GM19240 (cell line): ENCODE measurements around the gene MTM1.
A peak's percentile ranks its signal among the peaks of the same experiment; 100 is the strongest.

Source experiments
- DNase-seq: peaks from one replicate; pipeline ENCODE4 v3.0.0; 2011; ENCODE audit warnings: low spot score; ENCODE audit not compliant: insufficient read length

MTM1 gene

GRCh38 chrX:150663073-150663472 lies 94.7 kb downstream of the MTM1 start:
- no peak for DNase-seq

- no peak for DNase-seq
Measured at GRCh38 chrX:150664290-150664689, 95.9 kb downstream of the MTM1 start.

GRCh38 chrX:150676221-150676620 lies 107.8 kb downstream of the MTM1 start:
- DNase-seq = no peak

GRCh38 chrX:150680974-150681373 lies 112.6 kb downstream of the MTM1 start:
- DNase-seq = no peak

- no peak for DNase-seq
Measured at GRCh38 chrX:150683112-150683511, 114.7 kb downstream of the MTM1 start.

GRCh38 chrX:150683536-150684146 lies 115.2 kb downstream of the MTM1 start:
- no peak for DNase-seq

- DNase-seq = no peak
Measured at GRCh38 chrX:150688911-150689451, 120.6 kb downstream of the MTM1 start.

- no peak for DNase-seq
Measured at GRCh38 chrX:150690126-150690525, 121.7 kb downstream of the MTM1 start.

GRCh38 chrX:150692296-150692695 lies 123.9 kb downstream of the MTM1 start:
- no peak for DNase-seq

- no peak for DNase-seq
Measured at GRCh38 chrX:150692831-150693724, 124.7 kb downstream of the MTM1 start, which contains the start of gene MTMR1. TSS of gene MTMR1 (plus strand) at chrX:150693396. CDS start at chrX:150693531, 135 bp downstream.

GRCh38 chrX:150693725-150694574 lies 125.5 kb downstream of the MTM1 start:
- DNase-seq = peak; percentile 80

GRCh38 chrX:150694738-150695410 lies 126.5 kb downstream of the MTM1 start:
- no peak for DNase-seq

GRCh38 chrX:150696331-150696730 lies 127.9 kb downstream of the MTM1 start:
- no peak for DNase-seq

GRCh38 chrX:150696866-150697265 lies 128.4 kb downstream of the MTM1 start:
- DNase-seq = no peak

GRCh38 chrX:150697641-150698040 lies 129.2 kb downstream of the MTM1 start:
- DNase-seq = no peak

- no peak for DNase-seq
Measured at GRCh38 chrX:150698981-150699380, 130.6 kb downstream of the MTM1 start.

GRCh38 chrX:150700107-150700506 lies 131.7 kb downstream of the MTM1 start:
- DNase-seq = no peak

GRCh38 chrX:150701377-150701776 lies 133.0 kb downstream of the MTM1 start:
- DNase-seq = no peak

- no peak for DNase-seq
Measured at GRCh38 chrX:150702966-150703694, 134.7 kb downstream of the MTM1 start.

GRCh38 chrX:150703695-150703974 lies 135.2 kb downstream of the MTM1 start:
- DNase-seq = no peak
